BLaER1 (cell line): ENCODE results near the gene C1orf52.

Source experiments
- H3K27ac ChIP-seq: shearing (Covaris generic); formaldehyde crosslinking; 2 replicates; pipeline ENCODE4 v1.8.1; 2022
- H3K27me3 ChIP-seq: shearing (Covaris generic); formaldehyde crosslinking; 2 replicates; pipeline ENCODE4 v1.8.1; 2022
- H3K36me3 ChIP-seq: shearing (Covaris generic); formaldehyde crosslinking; 2 replicates; pipeline ENCODE4 v1.8.1; 2022
- H3K4me1 ChIP-seq: shearing (Covaris generic); formaldehyde crosslinking; 2 replicates; pipeline ENCODE4 v1.8.1; 2022
- H3K4me2 ChIP-seq: shearing (Covaris generic); formaldehyde crosslinking; 2 replicates; pipeline ENCODE4 v1.8.1; 2022
- H3K4me3 ChIP-seq: shearing (Covaris generic); formaldehyde crosslinking; 2 replicates; pipeline ENCODE4 v1.8.1; 2022
- H3K9ac ChIP-seq: shearing (Covaris generic); formaldehyde crosslinking; 2 replicates; pipeline ENCODE4 v1.8.1; 2022
- H3K9me3 ChIP-seq: shearing (Covaris generic); formaldehyde crosslinking; 2 replicates; pipeline ENCODE4 v1.8.1; 2022
- H4K20me1 ChIP-seq: shearing (Covaris generic); formaldehyde crosslinking; 2 replicates; pipeline ENCODE4 v1.8.1; 2022
- Cebpa-rat ChIP-seq: shearing (Covaris generic); IDR thresholded peaks from 2 replicates; pipeline ENCODE4 v1.8.1; 2022

Gene C1orf52

DNA sequence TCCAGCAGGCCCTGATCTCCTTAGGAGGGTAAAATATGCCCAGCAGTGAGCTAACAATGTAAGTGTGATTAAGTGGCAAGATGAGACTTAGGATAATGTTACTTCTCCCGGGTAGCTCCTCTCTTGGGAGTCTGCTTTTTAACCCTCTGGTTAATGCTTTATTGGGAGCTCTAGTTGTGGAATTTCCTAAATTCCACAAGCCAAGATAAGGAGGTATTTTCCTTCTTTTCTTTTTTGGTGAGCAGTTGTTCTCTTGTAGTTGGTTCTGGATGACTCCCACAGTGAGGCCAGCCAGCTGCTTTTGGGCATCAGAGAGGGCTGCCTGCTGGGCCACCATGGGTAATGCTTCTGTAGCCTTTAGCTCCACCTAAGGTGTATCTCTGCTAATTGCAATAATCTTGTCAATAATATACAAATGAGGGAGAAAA lies 19.3 kb downstream of the C1orf52 start:
- no peak overlapping the region for H3K9ac ChIP-seq
- 0 out of 2 replicates have a peak, but pooled peaks cover 6% of the 10 kb centered on the region for H3K4me1 ChIP-seq
- TF ChIP-seq Cebpa-rat, result no peak
- no peak overlapping the region for H3K27ac ChIP-seq
- no peaks in the 10 kb centered on the region for H3K27me3 ChIP-seq
- H3K9me3 ChIP-seq, result no peaks in the 10 kb centered on the region
- no peak overlapping the region for H3K4me2 ChIP-seq
- H3K36me3 ChIP-seq, result no peaks in the 10 kb centered on the region
- H4K20me1 ChIP-seq, result no peaks in the 10 kb centered on the region
- H3K4me3 ChIP-seq, result no peak overlapping the region

DNA sequence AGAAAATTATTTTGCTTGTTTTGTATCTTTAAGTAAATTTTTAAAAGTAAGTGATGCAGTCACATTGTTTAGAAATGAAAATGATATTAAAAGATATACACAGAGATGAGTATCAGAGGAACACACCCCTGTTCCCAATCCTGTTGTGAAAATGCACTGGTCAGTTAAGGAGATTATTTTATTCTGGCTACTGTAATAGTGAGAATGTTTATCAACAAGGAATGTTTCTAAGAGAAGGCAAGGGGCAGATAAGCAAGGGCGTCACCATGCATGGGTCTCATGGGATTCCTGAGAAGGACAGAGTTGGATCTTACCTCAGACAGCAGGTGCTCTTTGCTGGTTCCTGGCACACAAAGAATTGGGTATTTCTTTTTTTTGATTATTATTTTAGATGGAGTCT lies 21.8 kb downstream of the C1orf52 start:
- Histone ChIP-seq H3K9ac (no peak overlapping the region), H3K9me3 (no peaks in the 10 kb centered on the region), H3K4me3 (no peak overlapping the region), H3K27me3 (no peaks in the 10 kb centered on the region), H3K36me3 (no peaks in the 10 kb centered on the region), H4K20me1 (no peaks in the 10 kb centered on the region), H3K4me2 (no peak overlapping the region), H3K4me1 (0 out of 2 replicates have a peak, but pooled peaks cover 6% of the 10 kb centered on the region), H3K27ac (no peak overlapping the region)
- no peak for TF ChIP-seq Cebpa-rat

DNA sequence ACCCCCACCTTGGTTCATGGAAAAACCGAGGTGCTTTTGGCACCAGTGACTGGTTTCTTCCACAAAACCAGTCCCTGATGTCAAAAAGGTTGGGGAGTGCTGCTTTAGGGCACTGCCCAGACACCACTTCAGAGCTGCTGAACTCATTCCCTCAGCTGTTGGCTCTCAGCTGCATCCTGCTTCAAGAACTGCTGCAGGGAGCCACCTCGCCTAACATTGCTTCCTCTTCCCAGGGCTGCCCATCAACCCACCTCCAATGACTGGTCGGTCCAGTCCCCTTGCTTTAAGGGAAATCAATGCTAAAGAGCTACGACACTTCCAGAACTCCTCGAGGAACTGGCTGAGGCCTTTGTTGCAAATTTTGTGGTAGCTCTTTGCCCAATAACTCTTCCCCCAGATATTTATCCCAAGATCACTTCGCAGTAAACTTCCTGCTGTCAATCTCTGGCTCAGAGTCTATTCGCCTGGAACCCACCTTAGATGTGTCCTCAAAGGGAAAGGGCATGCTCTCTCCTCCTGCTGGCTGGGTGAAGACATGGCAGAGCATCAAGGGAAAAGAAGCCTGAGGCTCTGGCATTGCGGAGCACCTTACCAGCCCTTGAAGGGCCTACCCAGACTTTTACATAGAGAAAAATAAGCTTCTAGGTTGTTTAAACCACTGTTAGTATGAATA lies 29.0 kb downstream of the C1orf52 start:
- Histone ChIP-seq H3K4me1 (no peaks in the 10 kb centered on the region), H3K9ac (no peak overlapping the region), H3K9me3 (no peaks in the 10 kb centered on the region), H3K36me3 (no peaks in the 10 kb centered on the region), H3K27me3 (no peaks in the 10 kb centered on the region), H3K27ac (no peak overlapping the region), H3K4me2 (no peak overlapping the region), H3K4me3 (no peak overlapping the region), H4K20me1 (no peaks in the 10 kb centered on the region)
- no peak for TF ChIP-seq Cebpa-rat

DNA sequence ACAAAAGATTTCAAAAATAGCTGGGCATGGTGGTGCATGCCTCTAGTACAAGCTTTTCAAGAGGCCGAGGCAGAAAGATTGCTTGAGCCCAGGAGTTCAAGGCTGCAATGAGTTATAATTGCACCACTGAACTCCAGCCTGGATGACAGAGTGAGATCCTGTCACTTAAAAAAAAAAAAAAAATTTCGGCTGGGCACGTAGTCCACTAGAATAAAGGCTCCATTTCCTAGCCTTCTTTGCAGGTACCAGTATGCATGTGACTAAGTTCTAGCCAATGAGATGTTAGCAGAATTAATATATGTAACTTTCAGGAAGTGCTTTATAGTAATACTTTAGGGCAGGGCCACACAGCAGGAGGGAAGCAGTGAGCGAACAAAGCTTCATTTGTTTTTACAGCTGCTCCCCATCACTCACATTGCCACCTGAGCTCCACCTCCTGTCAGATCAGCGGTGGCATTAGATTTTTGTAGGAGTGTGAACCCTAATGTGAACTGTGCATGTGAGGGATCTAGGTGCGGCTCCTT lies 29.8 kb downstream of the C1orf52 start:
- H3K27ac ChIP-seq, result no peak overlapping the region
- no peaks in the 10 kb centered on the region for H3K36me3 ChIP-seq
- H3K4me2 ChIP-seq, result no peak overlapping the region
- H3K27me3 ChIP-seq, result no peaks in the 10 kb centered on the region
- H3K9ac ChIP-seq, result no peak overlapping the region
- H3K9me3 ChIP-seq, result no peaks in the 10 kb centered on the region
- no peak for TF ChIP-seq Cebpa-rat
- no peaks in the 10 kb centered on the region for H3K4me1 ChIP-seq
- no peak overlapping the region for H3K4me3 ChIP-seq
- H4K20me1 ChIP-seq, result no peaks in the 10 kb centered on the region

DNA sequence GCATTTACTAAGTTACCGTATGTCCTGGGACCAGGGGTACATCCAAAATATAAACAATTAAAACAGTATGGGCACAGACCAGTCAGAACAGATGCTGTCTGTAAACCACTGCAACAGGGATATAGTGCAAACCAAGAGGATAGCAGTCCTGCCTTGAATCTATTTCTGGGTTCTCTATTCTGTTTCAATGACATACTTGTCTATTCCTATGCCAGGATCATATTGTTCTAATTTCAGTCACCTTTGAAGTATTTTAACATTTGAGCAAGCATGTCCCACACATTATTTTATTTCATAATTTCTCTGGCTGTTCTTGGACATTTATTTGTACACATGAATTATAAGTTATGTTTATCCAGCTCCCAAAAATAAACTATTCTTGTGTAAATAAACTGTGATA lies 30.5 kb downstream of the C1orf52 start:
- Histone ChIP-seq H3K4me1 (no peaks in the 10 kb centered on the region), H3K4me2 (no peak overlapping the region), H4K20me1 (no peaks in the 10 kb centered on the region), H3K27ac (no peak overlapping the region), H3K9me3 (no peaks in the 10 kb centered on the region), H3K9ac (no peak overlapping the region), H3K36me3 (no peaks in the 10 kb centered on the region), H3K4me3 (no peak overlapping the region), H3K27me3 (no peaks in the 10 kb centered on the region)
- TF ChIP-seq Cebpa-rat, result no peak

DNA sequence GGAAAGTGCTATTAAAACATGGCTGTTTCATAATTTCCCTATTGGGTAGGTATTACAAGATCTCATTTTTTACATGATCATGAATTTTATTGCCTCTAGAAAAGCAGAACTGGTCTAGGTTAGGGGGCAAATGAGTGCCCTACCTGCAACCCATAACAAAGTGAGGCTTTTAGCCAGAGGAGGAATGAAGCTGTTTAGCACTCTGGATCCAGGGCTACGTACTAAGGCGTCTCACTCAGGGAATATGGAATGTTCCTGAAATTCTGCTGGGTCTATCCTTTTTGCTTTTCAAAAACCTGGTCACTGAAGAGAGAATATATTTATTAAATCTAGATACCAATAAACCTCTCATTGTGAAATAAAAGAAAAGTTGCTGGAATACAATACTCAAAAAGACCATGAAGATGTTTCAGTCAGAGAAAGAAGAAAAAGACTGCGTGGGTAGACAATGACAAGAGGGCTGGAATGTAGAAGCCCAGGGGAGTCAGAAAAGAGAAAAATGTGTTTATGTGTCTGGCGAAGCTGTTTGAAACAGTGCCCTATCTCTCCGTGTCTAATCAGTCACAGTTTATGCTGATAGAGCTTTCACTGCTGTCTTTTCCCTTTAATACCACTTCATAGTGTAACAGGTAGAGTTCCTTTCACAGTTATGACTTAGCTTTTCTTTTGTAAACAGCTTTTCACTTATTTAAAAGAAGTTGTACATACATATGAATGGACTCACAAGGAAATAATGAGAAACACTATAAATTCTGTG lies 33.7 kb downstream of the C1orf52 start:
- H3K27ac ChIP-seq, result no peak overlapping the region
- H3K4me3 ChIP-seq, result no peak overlapping the region
- H3K36me3 ChIP-seq, result no peaks in the 10 kb centered on the region
- no peaks in the 10 kb centered on the region for H3K4me1 ChIP-seq
- no peak overlapping the region for H3K4me2 ChIP-seq
- TF ChIP-seq Cebpa-rat, result no peak
- H4K20me1 ChIP-seq, result no peaks in the 10 kb centered on the region
- H3K9ac ChIP-seq, result no peak overlapping the region
- H3K27me3 ChIP-seq, result no peaks in the 10 kb centered on the region
- no peaks in the 10 kb centered on the region for H3K9me3 ChIP-seq

DNA sequence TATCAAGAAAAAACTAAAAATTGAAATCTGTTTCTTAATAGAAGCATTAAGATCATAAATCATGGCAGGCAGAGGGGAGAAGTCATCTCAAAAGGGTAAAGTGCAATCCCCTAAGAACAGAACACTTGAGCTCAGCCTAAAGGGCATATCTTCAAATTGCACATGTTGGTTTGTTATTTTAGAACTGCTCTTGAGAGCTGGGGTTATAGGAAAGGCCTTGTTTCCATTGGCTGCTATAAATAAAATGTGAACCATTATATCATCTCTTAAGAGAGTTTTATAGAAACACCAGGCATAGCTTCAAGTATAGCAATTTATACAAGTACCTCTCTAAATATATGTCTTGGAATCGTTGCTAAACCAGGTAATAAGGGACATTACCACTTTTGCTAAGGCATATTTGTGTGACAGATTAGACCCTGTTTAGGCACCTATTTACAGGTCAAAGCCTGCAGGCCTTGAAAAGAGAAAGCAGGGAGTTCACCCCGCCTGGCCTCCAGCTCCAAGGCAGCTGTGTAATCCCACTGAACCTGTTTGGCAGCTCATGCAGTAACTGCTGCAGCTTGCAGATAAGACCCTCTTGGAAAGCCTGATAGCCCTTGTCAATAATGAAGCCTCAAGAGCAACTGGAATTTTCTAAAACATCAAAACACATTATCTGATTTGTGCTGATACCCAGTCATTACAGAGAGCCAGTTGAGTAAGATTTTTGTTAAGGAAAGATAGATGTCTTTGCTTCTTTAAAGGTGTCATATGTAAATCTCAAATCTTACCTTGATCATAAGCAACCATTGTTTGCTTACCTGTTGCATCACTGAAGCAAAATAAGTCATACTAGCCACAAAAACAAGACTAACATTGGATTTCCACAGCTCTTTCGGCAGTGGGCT lies 34.5 kb downstream of the C1orf52 start:
- Histone ChIP-seq H3K36me3 (no peaks in the 10 kb centered on the region), H3K27me3 (no peaks in the 10 kb centered on the region), H3K27ac (no peak overlapping the region), H3K9me3 (no peaks in the 10 kb centered on the region), H3K9ac (no peak overlapping the region), H3K4me1 (no peaks in the 10 kb centered on the region), H3K4me3 (no peak overlapping the region), H4K20me1 (no peaks in the 10 kb centered on the region), H3K4me2 (no peak overlapping the region)
- TF ChIP-seq Cebpa-rat, result no peak

DNA sequence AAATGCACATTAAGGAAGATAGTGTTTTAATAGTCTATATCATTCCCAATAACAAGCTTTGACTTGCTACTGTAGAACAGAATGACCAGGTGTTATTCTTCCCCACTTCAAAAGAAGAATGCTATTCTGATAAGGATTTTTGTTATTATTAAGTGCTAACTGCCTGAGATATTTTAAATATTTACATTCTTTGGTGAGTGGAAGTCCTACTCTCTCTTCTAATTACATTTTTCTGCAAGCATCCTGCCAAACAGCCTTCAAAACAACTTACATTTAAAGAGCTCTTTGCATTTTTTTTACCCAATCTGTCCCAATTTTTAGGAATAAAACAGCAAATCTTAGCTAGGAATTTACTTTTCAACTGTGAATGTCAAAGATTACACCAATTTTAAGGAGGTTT lies 35.2 kb downstream of the C1orf52 start:
- H3K36me3 ChIP-seq, result no peaks in the 10 kb centered on the region
- H3K9ac ChIP-seq, result no peak overlapping the region
- H3K9me3 ChIP-seq, result no peaks in the 10 kb centered on the region
- H3K4me2 ChIP-seq, result no peak overlapping the region
- H3K4me1 ChIP-seq, result no peaks in the 10 kb centered on the region
- H3K27ac ChIP-seq, result no peak overlapping the region
- TF ChIP-seq Cebpa-rat, result no peak
- no peaks in the 10 kb centered on the region for H3K27me3 ChIP-seq
- no peak overlapping the region for H3K4me3 ChIP-seq
- no peaks in the 10 kb centered on the region for H4K20me1 ChIP-seq

DNA sequence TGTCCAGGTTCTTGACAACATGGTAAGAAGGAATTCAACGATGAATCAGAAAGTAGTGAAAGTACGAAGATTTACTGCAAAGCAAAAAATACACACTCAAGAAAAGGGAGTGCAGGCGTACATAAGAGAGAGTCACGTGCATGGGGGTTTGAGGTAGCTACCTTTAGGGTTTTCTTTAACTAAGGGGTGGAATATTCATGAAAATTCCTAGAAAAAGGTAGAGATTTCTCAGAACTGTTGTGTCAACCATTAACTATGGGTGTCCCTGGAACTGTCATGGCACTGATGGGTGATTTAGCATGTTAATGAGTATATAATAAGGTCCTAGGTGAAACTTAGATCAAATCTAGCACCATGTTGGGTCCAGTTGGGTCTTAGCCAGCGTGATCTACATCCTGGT lies 36.1 kb downstream of the C1orf52 start:
- no peak for TF ChIP-seq Cebpa-rat
- H3K4me2 ChIP-seq, result no peak overlapping the region

DNA sequence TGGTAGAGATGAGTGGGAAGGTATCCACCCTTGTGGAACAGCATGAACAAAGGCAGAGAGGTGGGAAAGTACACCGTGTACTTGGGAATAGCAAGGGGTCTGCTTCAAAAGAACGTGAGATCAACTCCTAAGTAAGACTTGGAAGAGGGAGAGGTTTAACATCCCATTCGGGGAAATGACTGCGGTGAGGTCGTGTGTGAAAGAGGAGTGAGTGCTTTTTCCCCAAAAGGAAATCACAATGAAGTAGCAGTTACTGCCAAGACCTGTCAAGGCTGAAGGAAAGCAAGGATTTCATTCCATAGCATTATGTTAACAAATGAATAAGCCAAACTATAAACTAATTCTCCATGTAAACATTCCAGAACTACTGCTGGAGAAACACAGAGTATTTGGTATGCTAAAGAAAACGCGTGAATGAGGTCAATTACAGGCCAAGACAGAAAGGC lies 38.7 kb downstream of the C1orf52 start:
- Histone ChIP-seq H3K4me3 (no peak overlapping the region), H3K9me3 (no peaks in the 10 kb centered on the region), H3K27me3 (no peaks in the 10 kb centered on the region), H4K20me1 (no peaks in the 10 kb centered on the region), H3K27ac (no peak overlapping the region), H3K4me2 (no peak overlapping the region), H3K9ac (no peak overlapping the region), H3K36me3 (no peaks in the 10 kb centered on the region), H3K4me1 (no peaks in the 10 kb centered on the region)
- TF ChIP-seq Cebpa-rat, result no peak

More for the DNA sequence above, 36.1 kb downstream of the C1orf52 start:
- Histone ChIP-seq H3K4me3 (no peak overlapping the region), H3K9me3 (no peaks in the 10 kb centered on the region), H3K27me3 (no peaks in the 10 kb centered on the region), H3K27ac (no peak overlapping the region), H3K36me3 (no peaks in the 10 kb centered on the region), H3K4me1 (no peaks in the 10 kb centered on the region), H4K20me1 (no peaks in the 10 kb centered on the region), H3K9ac (no peak overlapping the region)
